NAMALWA (cell line): ENCODE results near the gene MYRF.

Experiments
- DNase-seq: peaks from one replicate; pipeline ENCODE4 v3.0.0-alpha.2; 2015; ENCODE audit warnings: low spot score

MYRF gene

GRCh38 chr11:61752117-61752924 is at the start of gene MYRF:
MYRF (plus strand) TSS chr11:61752636; CDS start chr11:61752745, 109 bp downstream.
- DNase-seq, result no peak

GRCh38 chr11:61702701-61703312 is 49.6 kb upstream of the MYRF start:
- DNase-seq, result no peak

GRCh38 chr11:61704838-61705237 is 47.6 kb upstream of the MYRF start:
- DNase-seq, result no peak

- DNase-seq, result no peak
Measured at GRCh38 chr11:61706452-61707400, 45.7 kb upstream of the MYRF start.

- no peak for DNase-seq
Measured at GRCh38 chr11:61707574-61707973, 44.9 kb upstream of the MYRF start.

GRCh38 chr11:61709110-61709509 is 43.3 kb upstream of the MYRF start:
- DNase-seq, result no peak

- DNase-seq, result no peak
Measured at GRCh38 chr11:61709572-61709971, 42.9 kb upstream of the MYRF start.

GRCh38 chr11:61710019-61710418 is 42.4 kb upstream of the MYRF start:
- DNase-seq, result no peak

- DNase-seq, result no peak
Measured at GRCh38 chr11:61711037-61711436, 41.4 kb upstream of the MYRF start.

GRCh38 chr11:61711498-61711897 is 40.9 kb upstream of the MYRF start:
- DNase-seq, result no peak

GRCh38 chr11:61712314-61712713 is 40.1 kb upstream of the MYRF start:
- no peak for DNase-seq

- no peak for DNase-seq
Measured at GRCh38 chr11:61712846-61713245, 39.6 kb upstream of the MYRF start.

GRCh38 chr11:61713464-61713863 is 39.0 kb upstream of the MYRF start:
- DNase-seq, result no peak

- DNase-seq, result no peak
Measured at GRCh38 chr11:61713906-61714305, 38.5 kb upstream of the MYRF start.

- DNase-seq, result no peak
Measured at GRCh38 chr11:61714316-61714715, 38.1 kb upstream of the MYRF start.

- DNase-seq, result no peak
Measured at GRCh38 chr11:61714916-61715315, 37.5 kb upstream of the MYRF start.

- no peak for DNase-seq
Measured at GRCh38 chr11:61715867-61716266, 36.6 kb upstream of the MYRF start.

- DNase-seq, result no peak
Measured at GRCh38 chr11:61716478-61717285, 35.8 kb upstream of the MYRF start.

GRCh38 chr11:61717286-61718033 is 35.0 kb upstream of the MYRF start:
- DNase-seq, result no peak

GRCh38 chr11:61718046-61718531 is 34.3 kb upstream of the MYRF start:
- no peak for DNase-seq
